DMS153 treated with DMSO at 0.1 percent for 48 hours (cell line): ENCODE results near the gene HECW1.
"Not testable (repeated sequence)": the region's sequence is repeated elsewhere in the genome, so short reads cannot be mapped to it uniquely, and the experiment has no call there.

Experiments
- DNase-seq: peaks from one replicate; lab custom pipeline; 2025; ENCODE audit not compliant: unreplicated experiment; lab: John Stamatoyannopoulos, UW

HECW1 gene

DNA sequence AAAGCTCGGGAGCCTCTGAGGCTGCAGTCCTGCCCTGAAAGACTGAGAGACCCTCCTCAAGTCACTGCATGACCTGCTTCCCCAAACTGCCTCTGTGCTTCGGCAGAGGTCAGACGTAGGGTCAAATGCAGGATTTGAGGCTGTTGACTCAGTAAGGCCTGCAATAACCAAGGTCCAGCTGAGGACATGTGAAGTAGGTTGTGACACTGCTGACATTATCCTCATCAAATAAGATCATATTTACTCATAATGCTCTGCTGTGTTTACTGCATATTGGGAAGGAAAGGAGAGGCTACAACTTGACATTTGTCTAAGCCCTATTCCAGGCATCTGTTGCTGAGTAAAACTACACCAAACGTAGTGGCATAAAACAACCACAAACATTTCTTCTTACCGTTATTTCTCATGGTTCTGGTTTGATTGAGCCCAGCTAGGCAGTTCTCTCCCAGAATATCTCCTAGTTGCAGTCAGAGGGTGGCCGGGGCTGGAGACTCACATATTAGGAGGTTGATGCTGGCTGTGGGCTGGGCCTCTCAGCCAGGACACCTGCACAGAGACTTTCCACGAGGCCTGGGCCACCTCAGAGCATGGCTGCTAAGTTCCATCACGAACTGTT lies 348.4 kb downstream of the HECW1 start:
- no peak for DNase-seq

DNA sequence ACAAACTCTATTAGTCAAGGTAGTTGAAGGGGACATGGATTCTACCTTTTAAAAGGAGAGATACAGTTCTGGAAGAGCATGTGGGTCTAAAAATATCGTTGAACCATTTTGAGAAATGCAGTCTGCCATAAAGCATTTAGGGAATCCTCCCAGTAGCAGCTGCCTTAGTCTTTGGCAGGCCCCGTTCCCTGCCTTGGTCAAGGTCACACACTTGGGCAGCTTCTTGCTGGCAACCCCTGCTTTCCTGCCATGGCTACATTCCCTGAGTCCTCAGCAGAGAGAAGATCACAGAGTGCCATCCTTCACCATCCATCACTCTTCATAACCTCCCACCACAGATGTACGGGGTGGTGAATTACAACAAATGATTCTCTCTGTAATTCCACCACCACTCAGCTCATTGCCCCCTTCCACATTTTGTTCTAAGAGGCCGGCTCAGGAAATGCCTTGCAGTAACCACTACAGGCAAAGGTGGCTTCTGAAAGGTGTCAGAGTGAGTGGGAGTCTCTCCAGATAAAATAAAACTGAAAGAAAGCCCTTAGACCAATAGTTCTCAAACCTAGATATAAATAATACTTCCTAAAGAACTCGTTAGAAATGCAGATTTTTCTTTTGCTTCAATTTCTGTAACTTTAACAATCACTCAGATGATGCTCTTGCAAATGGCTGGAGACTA lies 349.0 kb downstream of the HECW1 start:
- no peak for DNase-seq

DNA sequence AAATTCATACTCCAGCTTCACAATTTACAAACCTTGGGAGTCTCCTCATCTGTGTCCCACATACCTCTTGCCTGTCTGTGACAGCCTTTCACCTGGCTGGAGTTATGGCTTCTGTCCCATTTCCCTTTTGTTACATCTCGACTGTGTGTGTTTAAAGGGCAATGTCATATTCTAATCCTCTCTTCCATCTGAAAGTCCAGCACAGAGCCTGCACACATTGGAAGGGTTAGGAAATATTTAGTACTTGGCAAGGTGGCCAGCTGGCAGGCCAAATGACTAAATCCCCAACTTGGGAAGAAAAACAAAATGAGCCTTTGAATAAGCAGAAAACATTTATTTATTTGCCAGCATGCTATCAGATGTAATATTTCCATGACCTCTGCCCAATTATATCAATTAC lies 350.4 kb downstream of the HECW1 start:
- DNase-seq, result no peak

DNA sequence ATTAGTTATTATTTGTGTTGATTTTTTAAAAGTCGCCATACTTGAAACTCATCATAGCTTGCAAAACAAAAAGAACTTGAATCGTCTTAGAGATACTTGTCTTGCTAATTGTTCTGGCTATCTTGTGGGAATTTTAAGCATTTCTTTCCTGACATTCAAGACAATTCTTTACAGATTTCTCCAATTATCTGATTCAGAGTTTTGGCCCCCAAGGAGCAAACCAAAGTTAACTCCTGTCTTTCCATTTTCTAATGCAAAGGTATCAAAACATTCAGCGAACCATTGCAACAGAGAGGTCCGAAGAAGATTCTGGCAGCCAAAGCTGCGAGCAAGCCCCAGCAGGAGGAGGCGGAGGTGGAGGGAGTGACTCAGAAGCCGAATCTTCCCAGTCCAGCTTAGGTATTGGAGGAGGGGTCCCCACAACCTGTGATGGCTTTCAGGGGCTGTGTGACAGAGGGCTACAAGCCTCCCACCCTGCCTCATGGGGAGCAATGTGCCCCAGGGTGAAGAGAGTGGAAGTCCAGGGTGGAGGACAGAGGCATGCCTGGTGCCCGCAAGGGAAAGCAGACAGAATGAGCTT lies 351.0 kb downstream of the HECW1 start:
- no peak for DNase-seq

DNA sequence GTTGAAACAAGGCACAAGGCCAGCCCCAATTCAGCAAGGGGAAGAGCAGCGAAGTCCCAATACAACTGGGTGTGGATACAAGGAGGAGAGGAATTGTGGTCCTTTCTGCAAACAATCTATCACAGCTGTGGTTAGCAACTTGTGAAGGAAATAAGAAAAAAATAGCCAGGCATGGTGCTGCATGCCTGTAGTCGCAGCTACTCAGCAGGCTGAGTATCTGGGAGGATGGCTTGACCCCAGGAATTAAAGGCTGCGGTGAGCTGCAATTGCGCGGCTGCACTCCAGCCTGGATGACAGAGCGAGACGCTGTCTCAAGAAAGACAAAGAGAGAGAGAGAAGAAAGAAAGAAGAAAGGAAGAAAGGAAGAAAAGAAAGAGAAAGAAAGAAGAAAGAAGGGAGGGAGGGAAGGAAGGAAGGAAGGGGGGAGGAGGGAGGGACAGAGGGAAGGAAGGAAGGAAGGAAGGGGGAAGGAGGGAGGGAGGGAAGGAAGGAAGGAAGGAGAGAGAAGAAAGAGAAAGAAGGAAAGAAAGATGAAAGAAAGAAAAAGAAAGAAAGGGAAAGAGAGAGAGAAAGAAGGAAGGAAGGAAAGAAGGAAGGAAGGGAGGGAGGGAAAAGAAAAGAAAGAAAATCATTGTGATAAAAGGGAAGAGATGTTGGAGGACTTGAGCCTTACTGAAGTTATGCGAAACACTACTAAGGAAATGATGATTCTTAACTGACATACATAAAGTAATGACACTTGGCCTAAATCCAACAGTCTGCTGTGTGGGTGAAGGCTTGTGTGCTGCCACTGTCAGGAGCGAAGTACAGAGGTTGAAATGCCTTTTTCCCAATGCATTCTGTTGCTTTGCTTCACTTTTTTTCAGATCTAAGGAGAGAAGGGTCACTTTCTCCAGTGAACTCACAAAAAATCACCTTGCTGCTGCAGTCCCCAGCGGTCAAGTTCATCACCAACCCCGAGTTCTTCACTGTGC lies 353.4 kb downstream of the HECW1 start:
- no peak for DNase-seq

DNA sequence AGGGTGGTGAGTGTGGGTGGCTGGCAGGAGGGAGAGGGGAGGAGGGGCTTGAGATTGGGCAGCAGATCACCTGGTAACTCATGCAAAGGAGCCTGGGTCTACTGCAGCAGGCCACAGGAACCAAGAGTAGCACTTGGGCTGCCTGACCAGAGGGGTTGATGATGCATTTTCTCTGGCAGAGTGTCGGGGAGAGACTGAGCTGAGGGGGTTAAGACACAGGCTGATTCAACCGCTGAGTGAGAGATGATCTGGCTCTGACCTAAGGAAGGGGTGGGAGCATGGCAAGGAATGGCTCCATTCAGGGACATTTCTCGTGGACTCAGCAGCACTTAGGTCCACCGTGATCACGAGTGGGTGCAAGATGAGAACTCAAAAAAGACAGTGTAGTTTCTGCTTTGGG lies 355.0 kb downstream of the HECW1 start:
- DNase-seq, result no peak

DNA sequence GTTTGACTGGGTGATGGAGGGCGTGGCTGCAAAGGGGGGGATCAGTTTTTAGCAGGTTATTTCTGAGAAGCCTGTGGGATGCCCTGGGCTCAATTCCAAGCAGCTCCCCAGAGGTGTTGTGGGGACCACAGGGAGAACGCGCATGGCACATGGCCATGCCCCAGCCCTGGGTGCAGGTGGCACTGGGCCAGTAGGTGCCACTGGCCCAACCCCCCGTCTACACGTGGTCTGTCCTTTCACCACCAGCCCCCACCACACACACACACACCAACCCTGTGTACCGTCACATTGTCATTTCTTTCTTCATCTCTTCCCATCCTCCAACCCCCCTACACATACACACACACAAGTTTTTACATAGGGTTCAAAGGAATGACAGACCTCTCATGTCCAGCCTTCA lies 355.4 kb downstream of the HECW1 start:
- DNase-seq, result no peak

DNA sequence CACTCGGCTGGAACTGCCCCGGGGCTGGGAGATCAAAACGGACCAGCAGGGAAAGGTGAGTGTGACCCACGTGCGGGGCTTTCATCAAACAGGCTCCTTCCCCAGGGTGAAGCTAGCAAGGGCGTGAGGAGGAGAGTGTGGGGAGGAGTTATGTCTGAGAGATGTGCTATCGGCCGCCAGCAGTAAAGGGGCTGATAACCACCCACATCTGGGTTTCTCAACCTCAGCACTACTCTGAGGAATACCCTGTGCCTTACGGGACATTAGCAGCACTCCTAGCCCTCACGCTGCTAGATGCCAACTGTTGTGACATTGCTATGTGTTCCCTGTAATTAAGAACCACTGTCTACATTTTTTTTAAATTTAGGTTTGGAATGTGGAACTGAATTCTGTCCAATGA lies 356.6 kb downstream of the HECW1 start:
- DNase-seq, result no peak

DNA sequence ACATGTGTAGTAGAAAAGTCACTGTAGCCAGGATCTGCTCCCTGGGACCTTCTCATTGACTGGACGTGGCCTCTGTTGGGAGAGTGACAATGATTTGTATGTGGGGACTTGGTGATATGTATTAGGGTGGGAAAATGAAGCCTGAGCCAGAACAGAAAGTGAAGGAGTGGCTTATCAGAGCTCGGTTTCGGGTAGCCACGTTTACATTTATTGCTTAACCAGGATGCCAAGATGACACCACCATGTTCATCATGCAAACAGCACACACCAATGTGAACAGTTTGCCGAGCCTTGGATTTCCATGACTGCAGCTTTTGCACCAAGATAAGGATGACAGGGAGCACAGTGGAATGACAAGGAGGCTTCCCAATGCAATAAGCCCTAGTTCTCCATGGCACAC lies 357.7 kb downstream of the HECW1 start:
- no peak for DNase-seq

DNA sequence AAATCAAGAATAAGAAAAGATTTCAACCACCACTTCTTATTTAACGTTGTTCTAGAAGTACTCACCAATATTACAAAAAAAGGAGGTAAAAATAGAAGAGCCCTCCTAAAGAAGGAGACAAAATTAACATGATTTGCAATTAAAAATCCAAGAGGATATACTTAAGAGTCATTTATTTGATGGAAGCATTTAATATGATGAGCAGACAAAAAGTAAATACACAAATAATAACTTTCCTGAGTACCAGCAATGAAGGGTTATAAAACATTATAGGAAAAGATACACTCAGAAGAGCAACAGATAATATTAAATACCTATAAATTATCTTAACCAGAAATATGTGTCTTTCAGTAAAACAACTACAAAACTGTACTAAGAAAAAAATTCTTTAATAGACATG lies 363.5 kb downstream of the HECW1 start:
- no peak for DNase-seq

DNA sequence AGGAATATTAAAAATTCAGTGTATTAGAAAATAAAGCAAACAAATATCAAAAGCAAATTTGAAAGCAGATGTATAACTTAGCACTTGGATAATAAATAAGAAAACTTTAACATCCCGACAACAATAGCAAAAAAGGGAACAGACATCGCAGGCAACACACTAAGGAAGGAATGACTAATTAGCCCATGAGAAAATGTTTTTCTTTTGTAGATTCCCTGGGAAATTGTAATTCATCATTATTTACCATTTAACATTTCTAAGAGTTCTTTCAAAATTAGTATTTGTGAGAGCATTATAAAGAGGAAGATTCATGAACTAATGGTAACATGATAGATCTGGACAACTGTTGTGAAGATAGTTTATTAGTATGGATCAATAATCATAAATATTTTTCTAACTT lies 364.4 kb downstream of the HECW1 start:
- DNase-seq, result no peak

DNA sequence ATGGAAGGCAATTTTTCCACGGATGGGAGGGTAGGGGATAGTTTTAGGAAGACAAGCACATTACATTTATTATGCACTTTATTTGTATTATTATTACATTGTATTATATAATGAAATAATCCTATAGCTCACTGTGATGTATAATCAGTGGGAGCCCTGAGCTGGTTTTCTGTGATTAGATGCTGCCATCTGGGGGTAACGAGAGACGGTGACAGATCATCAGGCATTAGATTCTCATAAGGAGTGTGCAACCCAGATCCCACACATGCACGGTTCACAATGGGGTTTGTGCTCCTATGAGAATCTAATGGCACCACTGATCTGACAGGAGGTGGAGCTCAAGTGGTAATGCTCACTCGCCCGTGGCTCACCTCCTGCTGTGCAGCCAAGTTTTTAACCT lies 366.6 kb downstream of the HECW1 start:
- no peak for DNase-seq

DNA sequence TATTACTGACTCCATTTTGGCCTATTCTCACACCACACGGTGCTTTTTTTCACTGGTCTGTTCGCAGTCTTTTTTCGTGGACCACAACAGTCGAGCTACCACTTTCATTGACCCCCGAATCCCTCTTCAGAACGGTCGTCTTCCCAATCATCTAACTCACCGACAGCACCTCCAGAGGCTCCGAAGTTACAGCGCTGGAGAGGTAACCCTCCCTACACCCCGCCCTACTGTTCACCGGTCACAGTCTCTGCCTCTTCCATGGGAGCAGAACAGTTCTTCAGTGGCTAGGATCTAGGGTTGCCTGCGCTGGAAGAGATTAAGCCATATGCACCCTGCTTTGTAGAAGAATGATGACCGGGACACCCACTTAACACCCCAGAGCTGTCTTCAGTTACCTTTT lies 367.1 kb downstream of the HECW1 start:
- no peak for DNase-seq

DNA sequence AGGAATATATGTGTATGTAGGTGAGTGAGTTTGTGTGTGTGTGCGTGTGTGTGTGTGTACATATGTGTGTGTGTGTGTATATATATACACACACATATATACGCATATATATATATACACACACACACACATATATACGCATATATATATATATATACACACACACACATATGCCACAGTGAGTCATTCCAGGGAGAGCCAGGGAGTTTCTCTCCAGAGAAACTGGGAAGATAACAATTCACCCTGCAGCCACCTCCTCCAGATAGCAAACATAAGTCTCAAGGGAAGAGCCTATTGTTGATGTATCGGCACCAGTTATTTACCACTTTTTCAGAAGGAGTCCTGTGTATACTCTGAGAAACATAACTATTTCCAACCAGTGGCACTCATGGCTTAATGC lies 368.1 kb downstream of the HECW1 start:
- no peak for DNase-seq

DNA sequence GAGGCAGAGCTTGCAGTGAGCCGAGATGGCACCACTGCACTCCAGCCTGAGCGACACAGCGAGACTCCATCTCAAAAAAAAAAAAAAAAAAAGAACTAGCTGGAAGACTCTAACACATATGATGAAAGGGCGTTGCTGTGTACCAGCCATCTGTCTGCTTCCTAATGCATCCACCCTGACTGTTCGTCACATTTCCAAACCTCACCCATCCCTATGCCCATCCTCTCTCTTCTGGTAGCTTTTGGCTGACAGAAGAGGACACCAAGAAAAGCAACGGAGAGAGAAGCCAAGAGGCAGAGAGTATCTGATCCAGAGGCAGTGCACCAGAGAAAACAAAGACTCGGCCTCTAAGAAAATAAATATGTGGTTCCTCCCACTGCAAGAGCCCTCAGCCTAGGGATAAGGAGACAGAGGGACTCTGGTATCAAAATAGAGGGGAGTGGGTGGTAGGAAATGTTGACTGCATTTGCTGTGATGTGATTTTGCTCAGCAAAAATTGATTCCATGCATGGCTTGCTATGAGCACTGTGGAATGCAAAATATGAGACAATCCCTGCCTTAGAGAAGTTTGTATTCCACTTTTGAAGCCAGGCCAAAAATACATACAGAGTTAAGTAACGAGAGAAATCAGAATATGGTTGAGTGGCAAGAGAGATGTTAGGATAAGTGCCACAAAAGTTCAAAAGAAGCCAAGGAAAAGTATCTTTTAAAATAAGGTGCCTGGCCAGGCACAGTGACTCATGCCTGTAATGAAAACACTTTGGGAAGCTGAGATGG lies 369.6 kb downstream of the HECW1 start:
- no peak for DNase-seq

DNA sequence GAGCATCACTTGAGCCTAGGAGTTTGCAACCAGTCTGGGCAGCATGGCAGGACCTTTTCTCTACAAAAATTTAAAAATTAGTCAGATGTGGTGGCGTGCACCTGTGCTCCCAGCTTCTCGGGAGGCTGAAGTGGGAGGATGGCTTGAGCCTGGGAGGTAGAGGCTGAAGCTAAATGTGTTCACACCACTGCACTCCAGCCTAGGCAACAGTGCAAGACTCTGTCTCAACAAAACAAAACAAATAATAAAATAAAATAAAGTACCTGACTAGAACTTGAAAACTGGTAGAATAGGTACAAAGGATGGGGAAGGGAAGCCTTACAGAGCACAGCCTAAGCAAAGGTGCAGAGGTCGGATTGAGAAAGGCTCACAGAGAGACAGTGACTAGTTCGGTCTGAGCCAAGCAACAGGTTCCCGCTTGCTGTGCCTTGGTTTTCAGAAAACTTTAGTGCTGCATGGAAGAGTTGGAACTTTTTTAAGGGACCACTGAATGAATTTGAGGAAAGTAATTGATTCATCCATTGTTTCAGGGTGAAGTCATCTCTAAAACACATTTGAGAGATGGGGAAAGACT lies 370.3 kb downstream of the HECW1 start:
- no peak for DNase-seq

DNA sequence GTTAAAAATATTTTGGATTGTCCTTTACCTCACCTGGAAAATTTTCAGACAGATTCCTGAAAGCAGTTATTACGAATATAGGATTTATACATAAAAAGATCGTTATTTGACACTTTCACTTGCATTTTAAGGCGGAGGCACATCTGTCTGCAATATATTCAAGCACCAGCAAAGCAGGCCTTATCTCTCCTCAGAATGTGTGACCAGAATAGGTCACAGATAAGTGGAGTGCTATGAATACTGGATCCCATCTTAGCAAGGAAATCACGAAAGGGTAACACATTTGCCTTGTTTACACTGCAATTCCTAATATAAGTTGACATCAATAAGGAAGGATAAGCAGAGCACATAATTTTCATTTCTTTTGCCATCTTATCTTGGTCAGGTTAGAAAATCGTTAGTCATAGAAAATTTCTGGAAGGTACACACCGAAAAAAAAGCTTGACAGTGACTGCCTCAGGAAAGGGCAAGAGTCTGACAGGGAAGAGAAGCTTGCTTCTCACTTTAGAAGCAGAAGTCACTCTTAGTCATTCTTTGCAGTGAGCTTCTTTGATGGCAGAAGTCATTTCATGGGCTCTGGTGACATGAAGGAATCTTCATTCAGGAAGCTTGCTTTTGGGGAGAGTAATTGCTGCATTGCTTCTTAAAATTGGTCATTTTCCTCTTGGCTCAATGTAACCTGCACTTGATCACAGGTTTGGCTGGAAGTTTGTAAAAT lies 372.4 kb downstream of the HECW1 start:
- no peak for DNase-seq

DNA sequence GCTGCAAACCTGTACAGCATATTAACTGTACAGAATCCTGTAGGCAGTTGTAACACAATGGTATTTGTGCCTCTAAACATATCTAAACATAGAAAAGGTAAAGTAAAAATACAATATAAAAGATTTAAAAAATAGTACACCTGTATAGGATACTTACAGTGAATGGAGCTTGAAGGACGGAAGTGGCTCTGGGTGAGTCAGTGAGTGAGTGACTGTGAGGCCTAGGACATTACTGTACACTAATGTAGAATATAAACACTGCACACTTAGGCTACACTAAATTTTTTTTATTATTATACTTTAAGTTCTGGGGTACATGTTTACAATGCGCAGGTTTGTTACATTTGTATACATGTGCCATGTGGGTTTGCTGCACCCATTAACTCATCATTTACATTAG lies 373.1 kb downstream of the HECW1 start:
- no peak for DNase-seq

DNA sequence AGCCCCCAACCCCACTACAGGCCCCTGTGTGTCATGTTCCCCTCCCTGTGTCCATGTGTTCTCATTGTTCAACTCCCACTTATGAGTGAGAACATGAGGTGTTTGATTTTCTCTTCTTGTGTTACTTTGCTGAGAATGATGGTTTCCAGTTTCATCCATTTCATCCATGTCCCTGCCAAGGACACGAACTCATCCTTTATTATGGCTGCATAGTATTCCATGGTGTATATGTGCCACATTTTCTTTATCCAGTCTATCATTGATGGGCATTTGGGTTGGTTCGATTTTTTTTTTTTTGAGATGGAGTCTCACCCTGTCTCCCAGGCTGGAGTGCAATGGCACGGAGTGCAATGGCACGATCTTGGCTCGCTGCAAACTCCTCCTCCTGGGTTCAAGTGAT lies 373.6 kb downstream of the HECW1 start:
- not testable (repeated sequence) for DNase-seq

DNA sequence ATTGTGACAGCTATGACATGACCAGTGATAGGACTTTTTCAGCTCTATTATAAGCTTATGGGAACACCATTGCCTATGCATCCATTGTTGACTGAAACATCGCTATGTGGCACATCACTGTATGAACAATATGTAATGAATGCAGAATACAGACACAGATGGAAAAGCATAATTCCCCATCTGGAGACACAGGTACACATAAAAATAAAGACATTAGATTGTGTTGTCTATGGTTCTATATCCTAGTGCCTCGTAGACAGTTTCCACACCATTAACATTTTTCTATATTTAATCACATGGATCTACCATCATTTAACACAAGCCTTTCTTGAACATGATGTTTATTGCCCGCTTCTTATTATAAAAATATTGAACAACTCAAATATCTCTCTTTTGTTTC lies 374.2 kb downstream of the HECW1 start:
- no peak for DNase-seq
